ENCODE measurements around the gene FPR2.
"Not testable (repeated sequence)": the region's sequence is repeated elsewhere in the genome, so short reads cannot be mapped to it uniquely, and the experiment has no call there.

Gene FPR2

GRCh38 chr19:51784109-51784785 is 23.3 kb downstream of the FPR2 start:
- no peak for DNase-seq (ENCODE audit: low read depth)

GRCh38 chr19:51784922-51785690 is 24.1 kb downstream of the FPR2 start:
- DNase-seq (ENCODE audit: low read depth), result peak; percentile 49

- DNase-seq (ENCODE audit: low read depth), result no peak
Measured at GRCh38 chr19:51786646-51787494, 25.9 kb downstream of the FPR2 start.

GRCh38 chr19:51788029-51788428 is 27.0 kb downstream of the FPR2 start:
- no peak for DNase-seq (ENCODE audit: low read depth)

- no peak for DNase-seq (ENCODE audit: low read depth)
Measured at GRCh38 chr19:51789061-51789795, 28.2 kb downstream of the FPR2 start.

GRCh38 chr19:51792932-51793331 is 32.0 kb downstream of the FPR2 start:
- DNase-seq (ENCODE audit: low read depth), result no peak

GRCh38 chr19:51793994-51794393 is 33.0 kb downstream of the FPR2 start:
- DNase-seq (ENCODE audit: low read depth), result no peak

- no peak for DNase-seq (ENCODE audit: low read depth)
Measured at GRCh38 chr19:51794885-51795490, 34.0 kb downstream of the FPR2 start, which contains the start of gene FPR3. Gene FPR3 (plus strand): TSS chr19:51795157. CDS start chr19:51823749, 28,592 bp downstream.

GRCh38 chr19:51796195-51796679 is 35.3 kb downstream of the FPR2 start:
- no peak for DNase-seq (ENCODE audit: low read depth)

- DNase-seq (ENCODE audit: low read depth), result no peak
Measured at GRCh38 chr19:51797480-51797879, 36.5 kb downstream of the FPR2 start.

GRCh38 chr19:51798062-51798461 is 37.1 kb downstream of the FPR2 start:
- DNase-seq (ENCODE audit: low read depth), result no peak

GRCh38 chr19:51799034-51799773 is 38.2 kb downstream of the FPR2 start:
- DNase-seq (ENCODE audit: low read depth), result no peak

- DNase-seq (ENCODE audit: low read depth), result no peak
Measured at GRCh38 chr19:51799774-51800472, 38.9 kb downstream of the FPR2 start.

GRCh38 chr19:51800473-51801244 is 39.7 kb downstream of the FPR2 start:
- DNase-seq (ENCODE audit: low read depth), result no peak

GRCh38 chr19:51802775-51803174 is 41.8 kb downstream of the FPR2 start:
- DNase-seq (ENCODE audit: low read depth), result no peak

GRCh38 chr19:51803519-51803918 is 42.5 kb downstream of the FPR2 start:
- no peak for DNase-seq (ENCODE audit: low read depth)

- no peak for DNase-seq (ENCODE audit: low read depth)
Measured at GRCh38 chr19:51803967-51804366, 43.0 kb downstream of the FPR2 start.

- not testable (repeated sequence) for DNase-seq (ENCODE audit: low read depth)
Measured at GRCh38 chr19:51804789-51805188, 43.8 kb downstream of the FPR2 start.

GRCh38 chr19:51805396-51805795 is 44.4 kb downstream of the FPR2 start:
- not testable (repeated sequence) for DNase-seq (ENCODE audit: low read depth)
